GM12878 (cell line): Measurements from ENCODE around the gene NKAIN2. TPM values are rescaled to one million over a fixed set of nuclear protein-coding genes. Genes with fewer than 3 reads are reported as not detected.

ENCODE experiments used
- ATAC-seq: fragments of 200-7000 bp; cut with Tn5 transposase; 3 replicates; pipeline ENCODE4 v1.9.1; 2020; ENCODE audit warnings: mild to moderate bottlenecking, moderate library complexity
- BruUV-seq: library from RNA; stranded (reverse); fragments of 400-500 nt; replicated peaks from 2 replicates; lab custom pipeline; 2021; lab: Mats Ljungman, UMichigan
- CTCF ChIA-PET: fragments of 300-600 bp; sonication (Branson Sonifier 250); formaldehyde crosslinking; extraction: SDS; loops from one replicate; lab custom pipeline; 2021; ENCODE audit warnings: inconsistent platforms; lab: Yijun Ruan, JAX
- POLR2A ChIA-PET: fragments of 350-600 bp; formaldehyde crosslinking; extraction: SDS; loops from one replicate; lab custom pipeline; 2021; ENCODE audit warnings: inconsistent platforms; lab: Charles Lee
- RAD21 ChIA-PET: fragments of 300-600 bp; sonication (Branson Sonifier 250); formaldehyde crosslinking; loops from one replicate; lab custom pipeline; 2023; ENCODE audit warnings: antibody characterized with exemption; ENCODE audit not compliant: unreplicated experiment; lab: Charles Lee
- SMC1A ChIA-PET: fragments of 300-600 bp; sonication (Branson Sonifier 250); formaldehyde crosslinking; loops from one replicate; lab custom pipeline; 2023; ENCODE audit not compliant: unreplicated experiment, uncharacterized antibody; lab: Charles Lee
- DNase-seq: peaks from one replicate; pipeline ENCODE4 v3.0.0-alpha.2; 2011; ENCODE audit warnings: low read depth, low spot score
- FAIRE-seq: peaks from 3 replicates; lab custom pipeline; 2011; peaks lifted over from hg19 to GRCh38; lab: Jason Lieb, UNC
- H2AFZ ChIP-seq: 2 replicates; pipeline ENCODE4 v1.6.0; 2011; ENCODE audit warnings: low read depth, low read length, control low read depth; ENCODE audit not compliant: control insufficient read depth
- H3K27ac ChIP-seq: 2 replicates; pipeline ENCODE4 v1.5.1; 2011; ENCODE audit warnings: control low read depth; ENCODE audit not compliant: control insufficient read depth, insufficient read depth
- H3K27me3 ChIP-seq, 2 experiments: replicated peaks in 1 of 2; 2 replicates each; pipeline versions ENCODE4 v1.6.0 to v1.6.1; 2011; ENCODE audit warnings: low read length in 1 of 2; ENCODE audit not compliant: control insufficient read depth in 2 of 2, insufficient read depth in 2 of 2
- H3K36me3 ChIP-seq, 2 experiments: 2 replicates each; pipeline ENCODE4 v1.5.1; 2011; ENCODE audit warnings: low read length in 1 of 2; ENCODE audit not compliant: control insufficient read depth in 2 of 2, insufficient read depth in 2 of 2
- H3K4me1 ChIP-seq: 2 replicates; pipeline ENCODE4 v1.6.1; 2011; ENCODE audit warnings: mild to moderate bottlenecking, low read length, moderate library complexity, mixed read lengths; ENCODE audit not compliant: control insufficient read depth, insufficient read depth
- H3K4me2 ChIP-seq: 2 replicates; pipeline ENCODE4 v1.6.0; 2011; ENCODE audit warnings: control low read depth; ENCODE audit not compliant: control insufficient read depth, insufficient read depth
- H3K4me3 ChIP-seq: fragments of 200-600 bp; sonication (generic); 2 replicates; pipeline ENCODE4 v1.5.1; 2016
- H3K79me2 ChIP-seq: 2 replicates; pipeline ENCODE4 v1.6.0; 2011; ENCODE audit warnings: low read length; ENCODE audit not compliant: control insufficient read depth, insufficient read depth
- H3K9ac ChIP-seq: 2 replicates; pipeline ENCODE4 v1.8.0; 2011; ENCODE audit warnings: low read length, control low read depth, mixed read lengths; ENCODE audit not compliant: control insufficient read depth, insufficient read depth
- H3K9me3 ChIP-seq: replicated peaks from 3 replicates; pipeline ENCODE4 v1.5.1; 2011; ENCODE audit warnings: mild to moderate bottlenecking, low read length; ENCODE audit not compliant: control insufficient read depth, insufficient read depth
- H4K20me1 ChIP-seq: 2 replicates; pipeline ENCODE4 v1.6.0; 2011; ENCODE audit not compliant: control insufficient read depth, insufficient read depth
- BCLAF1 ChIP-seq: fragments of 450-650 bp; IDR thresholded peaks from 2 replicates; pipeline ENCODE4 v1.6.1; 2017; ENCODE audit warnings: antibody characterized with exemption, mild to moderate bottlenecking, moderate library complexity
- EP300 ChIP-seq, 2 experiments: fragments of 150-350 bp in 1 of 2; IDR thresholded peaks; 2 replicates each; pipeline ENCODE4 v1.6.1; 2011 to 2012; ENCODE audit warnings: low read depth in 2 of 2, low read length in 2 of 2, borderline replicate concordance in 1 of 2, improper control_type of control experiment in 1 of 2, inconsistent platforms in 1 of 2; ENCODE audit not compliant: control insufficient read depth in 1 of 2
- HDGF ChIP-seq: fragments of 450-650 bp; IDR thresholded peaks from 2 replicates; pipeline ENCODE4 v1.6.1; 2016; ENCODE audit warnings: antibody characterized with exemption
- IRF3 ChIP-seq: fragments of 450-650 bp; IDR thresholded peaks from 2 replicates; pipeline ENCODE4 v1.6.1; 2014; ENCODE audit warnings: mild to moderate bottlenecking
- IRF5 ChIP-seq: fragments of 450-650 bp; IDR thresholded peaks from 2 replicates; pipeline ENCODE4 v1.6.1; 2017; ENCODE audit warnings: borderline replicate concordance
- MEF2A ChIP-seq: IDR thresholded peaks from 2 replicates; pipeline ENCODE4 v1.6.1; 2011; ENCODE audit warnings: low read depth, mild to moderate bottlenecking, low read length, moderate library complexity; ENCODE audit not compliant: insufficient read depth
- PBX3 ChIP-seq: IDR thresholded peaks from 2 replicates; pipeline ENCODE4 v1.6.1; 2011; ENCODE audit warnings: mild to moderate bottlenecking, low read depth, low read length, moderate library complexity; ENCODE audit not compliant: insufficient replicate concordance
- RCOR1 ChIP-seq: conservative IDR thresholded peaks from 2 replicates; pipeline ENCODE4 v1.6.1; 2012; ENCODE audit warnings: low read depth, low read length, improper control_type of control experiment
- STAT1 ChIP-seq: fragments of 450-650 bp; conservative IDR thresholded peaks from 2 replicates; pipeline ENCODE4 v1.6.1; 2014; ENCODE audit warnings: antibody characterized with exemption, mild to moderate bottlenecking
- in situ Hi-C: fragments of 300-500 bp; cut with MboI; formaldehyde crosslinking; loops from 9 replicates; pipeline ENCODE4 v1.14.3; 2018; ENCODE audit warnings: mixed read lengths
- intact Hi-C: fragments of 100-400 bp; cut with micrococcal nuclease; formaldehyde crosslinking; loops from one replicate; pipeline ENCODE4 v1.14.2; 2022; ENCODE audit not compliant: unreplicated experiment
- polyA plus RNA-seq, 11 experiments: library from polyadenylated mRNA; depleted of rRNA in 4 of 11; unstranded in 6 of 11; stranded (reverse) in 5 of 11; fragments of >200 nt; fragmentation: Nextera tagmentation in 4 of 11; fragmentation: Illumina TruSeq in 1 of 11; extraction: Ambion mirVana in 4 of 11; extraction: Trizol in 1 of 11; gene quantifications; 1 replicate in 1 of 11; 2 replicates in 10 of 11; pipeline versions ENCODE4 v1.2.1 to v1.2.3, GENCODE V29; 2011 to 2016; ENCODE audit warnings: inconsistent platforms in 2 of 11, missing spikeins in 2 of 11, low read depth in 1 of 11
- total RNA-seq, 4 experiments: library from RNA; depleted of rRNA in 3 of 4; stranded (reverse); fragments of >200 nt in 3 of 4; fragmentation: Illumina TruSeq in 1 of 4; extraction: Trizol in 1 of 4; gene quantifications; 2 replicates each; pipeline versions ENCODE4 v1.2.1 to v1.2.3, GENCODE V29; 2013 to 2021

Gene NKAIN2
- total and polyA plus RNA-seq, 10 of the 15 experiments (the other 5 are each of a cell fraction or from before 2014, with no cell fraction given), result not detected

- BruUV-seq, result no TSS peak
- Histone ChIP-seq H3K36me3 (no peaks in the 10 kb centered on the region), H2AFZ (no peak overlapping the region), H4K20me1 (no peaks in the 10 kb centered on the region), H3K4me1 (no peaks in the 10 kb centered on the region), H3K4me2 (no peak overlapping the region), H3K4me3 (no peak overlapping the region), H3K9ac (no peak overlapping the region), H3K79me2 (no peaks in the 10 kb centered on the region), H3K27me3 (no peaks in the 10 kb centered on the region), H3K27ac (no peak overlapping the region)
- ChIA-PET CTCF (no interaction called here), POLR2A (no interaction called here), RAD21 (no interaction called here)
- intact Hi-C loops (loop anchor here (2.0 kb wide), 1 partner anchor 994 kb away; the partner anchor contains the start of gene NKAIN2), in situ Hi-C loops (loop anchor here (25.0 kb wide), 1 partner anchor 985 kb away; the partner anchor contains the start of gene NKAIN2)
- no peak for ATAC-seq
- DNase-seq, result no peak
- no peak for FAIRE-seq
- TF ChIP-seq EP300 (IDR thresholded peaks at IDR 0.05; ENCODE audit: borderline replicate concordance in 1 of 2, control insufficient read depth in 1 of 2, low read depth in 2 of 2, low read length in 2 of 2), result no peak
- no peak for TF ChIP-seq BCLAF1
- no peak for TF ChIP-seq RCOR1
- TF ChIP-seq MEF2A, result no peak
- TF ChIP-seq PBX3, result no peak
- no peak for TF ChIP-seq IRF5
- TF ChIP-seq IRF3, result no peak
- no peak for TF ChIP-seq STAT1
- TF ChIP-seq HDGF, result no peak
- TF ChIP-seq, all 136 proteins: peak for 0
- no peaks in the 10 kb centered on the region for H3K9me3 ChIP-seq
- SMC1A ChIA-PET, result no interaction called here
Observed at GRCh38 chr6:124797224-124797623, 993.6 kb downstream of the NKAIN2 start.
